ENCODE results near the gene PARD6A. TPM values are rescaled to one million over a fixed set of nuclear protein-coding genes. Genes with fewer than 3 reads are reported as not detected.

Gene PARD6A
- 1.8 TPM for total RNA-seq

GRCh38 chr16:67660564-67661028 is at the start of gene PARD6A:
Gene PARD6A (plus strand): TSS chr16:67660960. CDS start chr16:67661039, 79 bp downstream.
- peak; percentile 82 for ATAC-seq

DNA sequence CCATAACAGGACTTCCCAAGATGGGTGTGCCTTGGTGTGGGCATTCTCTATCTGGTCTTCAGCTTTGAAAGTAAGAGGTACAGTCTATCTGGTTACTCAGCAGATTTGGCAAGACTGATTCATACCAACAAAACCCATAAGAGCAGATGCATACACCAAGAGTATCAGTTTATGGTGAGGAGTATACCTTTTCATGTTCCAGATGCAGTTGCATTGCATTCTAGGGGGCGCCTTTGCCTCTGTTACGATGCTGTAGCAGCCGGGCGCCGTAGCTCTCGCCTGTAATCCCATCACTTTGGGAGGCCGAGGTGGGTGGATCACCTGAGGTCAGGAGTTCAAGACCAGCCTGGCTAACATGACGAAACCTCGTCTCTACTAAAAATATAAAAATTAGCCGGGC is 47.0 kb upstream of the PARD6A start:
- no peak for ATAC-seq

DNA sequence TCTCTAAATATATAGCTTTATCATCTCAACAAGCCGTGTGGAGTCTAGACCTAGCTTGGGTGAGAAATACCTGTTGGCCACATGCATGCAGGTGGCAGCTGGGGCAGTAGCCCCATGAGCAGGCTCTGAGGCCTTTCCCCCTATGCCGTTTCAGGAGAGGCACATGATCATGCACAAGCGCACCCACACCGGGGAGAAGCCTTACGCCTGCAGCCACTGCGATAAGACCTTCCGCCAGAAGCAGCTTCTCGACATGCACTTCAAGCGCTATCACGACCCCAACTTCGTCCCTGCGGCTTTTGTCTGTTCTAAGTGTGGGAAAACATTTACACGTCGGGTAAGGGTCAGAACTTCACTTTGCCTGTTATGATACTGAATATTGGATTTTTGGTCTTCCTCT is 32.5 kb upstream of the PARD6A start:
- no peak for ATAC-seq

DNA sequence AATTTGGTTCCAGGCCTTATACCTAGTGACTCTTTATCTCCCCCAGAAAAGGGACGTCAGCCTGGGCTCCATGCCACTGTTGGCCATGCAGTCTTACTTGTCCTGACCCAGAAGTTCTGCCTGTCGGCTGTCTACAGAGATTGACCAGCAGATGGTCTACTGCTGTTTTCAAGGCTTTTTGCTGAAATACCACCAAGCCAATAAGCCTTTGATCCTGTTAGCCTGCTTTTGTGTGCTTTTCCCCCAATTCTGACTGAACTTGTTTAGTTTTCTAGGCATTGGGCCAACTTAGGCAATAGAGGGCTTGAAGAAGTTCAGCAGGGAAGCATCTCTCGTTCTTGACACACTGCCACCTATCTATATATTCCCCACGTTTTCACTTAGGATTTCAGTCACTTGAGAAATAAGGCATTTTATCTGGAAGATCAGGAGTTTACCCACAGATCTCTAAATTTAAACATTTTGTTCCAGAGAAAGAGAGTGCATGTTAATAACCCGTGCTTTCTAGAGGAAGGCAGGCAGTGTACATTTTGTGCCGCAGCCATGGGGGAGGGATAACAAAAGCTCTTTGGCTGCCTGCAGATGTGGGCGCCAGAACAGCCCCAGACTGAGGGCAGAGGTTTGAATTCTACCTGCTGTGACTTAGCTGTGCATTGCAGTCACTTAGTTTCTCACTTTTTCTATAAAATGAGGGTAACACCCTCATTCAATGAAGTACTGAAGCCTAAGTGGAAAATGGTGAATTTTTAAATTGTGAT is 28.2 kb upstream of the PARD6A start:
- ATAC-seq, result no peak

DNA sequence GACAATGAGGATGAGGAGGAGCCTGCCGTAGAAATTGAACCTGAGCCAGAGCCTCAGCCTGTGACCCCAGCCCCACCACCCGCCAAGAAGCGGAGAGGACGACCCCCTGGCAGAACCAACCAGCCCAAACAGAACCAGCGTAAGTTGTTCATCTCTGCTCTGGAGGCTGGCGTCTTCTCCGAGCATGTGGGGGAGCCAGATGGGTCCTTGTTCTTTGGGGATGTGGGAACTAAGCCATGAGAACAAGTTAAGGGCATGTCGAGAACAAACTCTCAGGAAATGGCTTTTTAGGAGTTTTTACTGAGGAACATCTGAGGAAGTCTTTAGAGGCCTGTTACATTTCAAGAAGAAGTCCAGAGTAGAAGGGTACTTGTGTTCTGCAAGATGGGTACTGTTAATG is 24.0 kb upstream of the PARD6A start:
- ATAC-seq, result no peak

DNA sequence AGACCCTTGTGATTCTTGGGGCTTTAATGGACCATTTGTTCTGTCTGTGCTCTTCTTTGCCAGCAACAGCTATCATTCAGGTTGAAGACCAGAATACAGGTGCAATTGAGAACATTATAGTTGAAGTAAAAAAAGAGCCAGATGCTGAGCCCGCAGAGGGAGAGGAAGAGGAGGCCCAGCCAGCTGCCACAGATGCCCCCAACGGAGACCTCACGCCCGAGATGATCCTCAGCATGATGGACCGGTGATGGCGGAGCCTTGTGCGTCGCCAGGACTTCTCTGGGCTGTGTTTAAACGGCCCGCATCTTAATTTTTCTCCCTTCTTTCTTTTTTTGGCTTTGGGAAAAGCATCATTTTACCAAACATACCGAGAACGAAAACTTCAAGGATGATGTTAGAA is 23.1 kb upstream of the PARD6A start:
- no peak for ATAC-seq

GRCh38 chr16:67641779-67642708 is 18.7 kb upstream of the PARD6A start:
- peak; percentile 71 for ATAC-seq

- no peak for ATAC-seq
These were observed 16.7 kb upstream of the PARD6A start for GRCh38 chr16:67644038-67644437.

DNA sequence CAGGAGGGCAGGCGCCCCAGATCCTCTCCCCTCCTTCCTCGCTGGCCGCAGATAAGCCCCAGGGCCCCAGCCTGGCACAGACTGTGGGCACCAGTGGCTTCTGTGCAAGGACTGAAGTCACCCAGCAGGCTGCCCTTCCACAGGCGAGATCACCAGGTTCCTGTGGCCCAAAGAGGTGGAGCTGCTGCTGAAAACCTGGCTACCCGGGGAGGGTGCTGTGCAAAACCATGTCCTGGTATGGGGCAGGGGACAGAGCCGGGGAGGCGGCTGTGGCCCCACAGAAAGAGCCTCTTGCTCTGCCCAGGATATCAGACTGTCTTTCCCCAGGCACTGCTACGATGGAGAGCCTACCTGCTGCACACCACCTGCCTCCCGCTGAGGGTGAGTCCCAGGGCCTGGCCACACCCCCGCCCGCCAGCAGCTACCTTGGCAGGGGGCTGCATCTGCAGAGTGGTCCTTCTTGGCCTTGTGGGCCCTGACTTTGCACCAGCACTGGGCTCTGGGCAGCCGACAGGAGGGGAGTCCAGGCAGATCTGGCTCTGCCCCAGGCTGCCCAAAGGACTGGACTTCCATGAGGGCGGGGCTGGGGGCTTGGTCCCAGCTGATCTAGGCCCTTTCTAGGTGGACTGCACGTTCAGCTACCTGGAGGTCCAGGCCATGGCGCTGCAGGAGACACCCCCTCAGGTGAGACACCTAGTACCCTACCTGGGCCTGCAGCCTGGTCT is 15.2 kb upstream of the PARD6A start:
- ATAC-seq, result no peak

- ATAC-seq, result peak; percentile 56
These were observed 13.6 kb upstream of the PARD6A start for GRCh38 chr16:67647111-67647651.

DNA sequence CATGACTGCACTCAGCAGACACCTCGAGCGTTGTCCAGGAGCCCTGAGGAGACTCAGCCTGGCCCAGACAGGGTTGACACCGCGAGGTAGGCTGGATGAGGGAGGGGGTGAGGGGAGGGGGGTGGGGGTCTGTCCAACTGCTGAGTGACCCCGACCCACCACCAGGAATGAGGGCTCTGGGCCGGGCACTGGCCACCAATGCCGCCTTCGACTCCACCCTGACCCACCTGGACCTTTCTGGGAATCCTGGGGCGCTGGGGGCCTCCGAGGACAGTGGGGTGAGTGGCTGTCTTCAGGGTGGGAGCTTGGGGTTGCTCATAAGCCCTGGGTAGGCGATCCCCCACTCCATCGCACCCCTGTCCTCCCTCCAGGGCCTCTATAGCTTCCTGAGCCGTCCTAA is 13.1 kb upstream of the PARD6A start:
- no peak for ATAC-seq

DNA sequence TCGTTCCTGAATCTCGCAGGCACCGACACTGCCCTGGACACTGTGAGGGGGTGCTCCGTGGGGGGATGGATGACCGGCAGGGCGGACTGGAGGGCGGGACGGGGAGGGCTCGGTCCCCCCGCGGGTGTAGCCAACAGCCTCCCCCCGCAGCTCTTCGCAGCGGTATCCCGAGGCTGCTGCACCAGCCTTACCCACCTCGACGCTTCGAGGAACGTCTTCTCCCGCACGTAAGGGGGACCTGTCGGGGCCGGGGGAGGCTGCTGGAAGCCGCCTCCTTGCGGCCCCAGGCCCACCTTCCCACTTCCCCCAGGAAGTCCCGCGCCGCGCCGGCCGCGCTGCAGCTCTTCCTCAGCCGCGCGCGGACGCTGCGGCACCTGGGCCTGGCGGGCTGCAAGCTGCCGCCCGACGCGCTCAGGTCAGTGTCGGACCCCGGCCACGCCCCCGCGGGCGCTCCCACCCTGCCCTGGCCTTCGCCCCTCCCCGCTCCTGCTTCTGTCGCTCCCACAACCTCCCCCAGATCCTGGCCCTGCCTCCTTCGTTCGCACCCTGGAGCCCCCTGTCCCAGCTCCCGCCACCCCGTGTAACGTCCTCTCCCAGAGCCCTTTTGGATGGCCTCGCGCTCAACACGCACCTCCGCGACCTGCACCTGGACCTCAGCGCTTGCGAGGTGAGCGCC is 12.5 kb upstream of the PARD6A start:
- ATAC-seq, result no peak

DNA sequence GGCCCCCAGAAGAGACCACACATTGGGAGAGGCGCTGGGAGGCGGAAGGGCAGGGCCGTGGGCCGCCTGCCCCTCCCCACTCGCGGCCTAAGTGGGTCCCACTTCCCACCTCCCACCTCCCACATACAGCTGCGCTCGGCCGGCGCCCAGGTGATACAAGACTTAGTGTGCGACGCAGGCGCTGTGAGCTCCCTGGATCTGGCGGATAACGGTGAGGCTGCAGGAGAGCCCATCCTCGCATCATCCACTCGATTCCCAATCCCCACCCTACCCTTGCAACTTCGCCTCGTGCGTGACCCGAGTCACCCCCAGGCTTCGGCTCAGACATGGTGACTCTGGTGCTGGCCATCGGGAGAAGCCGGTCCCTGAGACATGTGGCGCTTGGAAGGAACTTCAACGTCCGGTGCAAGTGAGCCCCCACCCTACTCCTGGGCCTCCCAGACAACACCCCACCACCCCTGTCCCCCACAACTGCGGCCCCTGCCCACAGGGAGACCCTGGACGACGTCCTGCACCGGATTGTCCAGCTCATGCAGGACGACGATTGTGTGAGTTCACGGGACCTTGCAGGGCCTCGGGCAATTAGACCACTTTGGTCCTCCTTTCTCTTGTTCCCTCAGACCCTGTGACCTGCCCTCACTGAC is 11.9 kb upstream of the PARD6A start:
- no peak for ATAC-seq

DNA sequence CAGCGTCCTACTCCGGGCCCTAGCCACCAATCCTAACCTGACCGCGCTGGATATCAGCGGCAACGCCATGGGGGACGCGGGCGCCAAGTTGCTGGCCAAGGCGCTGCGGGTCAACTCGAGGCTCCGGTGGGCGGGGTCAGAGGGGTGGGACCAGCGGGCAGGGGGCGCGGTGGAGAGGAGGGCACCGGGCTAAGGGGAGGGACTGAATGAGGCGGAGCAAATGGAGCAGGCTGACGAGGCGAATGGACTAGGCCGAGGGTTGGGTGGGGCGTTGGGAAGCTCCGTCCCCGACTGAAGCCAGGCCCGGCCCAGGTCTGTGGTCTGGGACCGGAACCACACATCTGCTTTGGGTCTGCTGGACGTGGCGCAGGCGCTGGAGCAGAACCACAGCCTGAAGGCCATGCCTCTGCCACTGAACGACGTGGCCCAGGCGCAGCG is 11.2 kb upstream of the PARD6A start:
- ATAC-seq, result peak; percentile 21

DNA sequence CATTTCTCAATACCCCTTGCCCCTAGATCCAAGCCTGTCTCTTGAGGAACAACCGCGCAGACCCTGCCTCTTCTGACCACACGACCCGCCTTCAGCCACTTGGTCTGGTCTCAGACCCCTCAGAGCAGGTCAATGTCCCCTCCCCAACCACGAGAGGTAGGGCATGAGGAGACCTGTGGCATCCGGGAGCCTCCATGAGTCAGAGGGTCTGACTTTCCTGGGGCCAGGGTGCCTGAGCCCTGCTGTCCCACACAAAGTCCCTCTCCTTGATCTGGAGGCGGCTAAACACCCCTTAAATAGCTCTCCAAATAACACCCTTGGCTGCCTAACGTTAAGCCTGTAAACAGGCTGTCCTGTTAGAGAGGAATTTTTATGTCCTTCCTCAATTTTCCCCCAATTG is 10.7 kb upstream of the PARD6A start:
- no peak for ATAC-seq

- no peak for ATAC-seq
These were observed 9.7 kb upstream of the PARD6A start for GRCh38 chr16:67651039-67651438.

DNA sequence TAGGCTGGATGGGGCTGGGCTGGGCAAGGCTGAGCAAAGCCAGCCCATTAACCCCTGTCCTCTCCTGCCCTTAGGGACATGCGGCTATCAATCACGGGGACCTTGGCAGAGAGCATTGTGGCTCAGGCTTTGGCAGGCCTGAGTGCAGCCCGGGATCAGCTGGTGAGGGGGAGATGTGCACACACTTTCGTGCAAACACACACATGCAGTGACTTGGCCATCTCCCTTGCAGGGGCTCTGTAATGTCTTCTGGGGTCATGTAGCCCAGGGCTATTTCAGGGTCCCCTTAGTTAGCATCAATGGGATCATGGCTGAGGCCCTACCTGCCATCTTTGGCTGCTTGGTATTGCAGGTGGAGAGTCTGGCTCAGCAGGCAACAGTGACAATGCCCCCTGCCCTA is 8.9 kb upstream of the PARD6A start:
- no peak for ATAC-seq

GRCh38 chr16:67652578-67653127 is 8.1 kb upstream of the PARD6A start:
- peak; percentile 48 for ATAC-seq

DNA sequence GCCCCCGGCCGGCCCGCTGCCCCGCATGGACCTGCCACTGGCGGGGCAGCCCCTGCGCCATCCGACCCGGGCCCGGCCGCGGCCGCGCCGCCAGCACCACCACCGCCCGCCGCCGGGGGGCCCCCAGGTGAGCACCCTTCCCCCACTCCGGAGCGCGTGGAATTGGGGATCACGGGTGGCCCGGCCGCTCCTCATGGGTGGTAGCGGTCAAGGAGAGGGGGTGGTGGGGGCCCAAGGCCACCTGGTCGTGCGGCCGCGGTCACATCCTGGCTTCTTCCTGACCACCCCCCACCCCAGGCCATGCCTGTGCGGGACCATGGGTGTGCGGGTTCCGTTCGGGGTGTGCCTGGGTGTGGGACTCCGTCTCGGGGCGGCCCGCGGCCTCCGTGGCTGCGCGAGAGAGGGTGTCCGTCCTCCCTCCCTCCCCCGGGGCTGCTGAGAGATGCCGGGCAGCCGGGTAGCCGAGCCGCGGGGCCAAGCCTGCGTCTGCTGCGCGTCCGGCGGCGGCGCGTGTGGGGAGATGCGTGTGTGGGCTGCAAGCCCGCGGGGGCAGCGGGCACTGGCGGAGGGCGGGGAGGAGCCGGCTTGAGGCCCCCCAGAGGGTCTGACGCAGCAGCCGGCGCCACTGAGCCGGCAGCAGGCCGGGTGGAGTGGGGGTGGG is 7.5 kb upstream of the PARD6A start:
- no peak for ATAC-seq

DNA sequence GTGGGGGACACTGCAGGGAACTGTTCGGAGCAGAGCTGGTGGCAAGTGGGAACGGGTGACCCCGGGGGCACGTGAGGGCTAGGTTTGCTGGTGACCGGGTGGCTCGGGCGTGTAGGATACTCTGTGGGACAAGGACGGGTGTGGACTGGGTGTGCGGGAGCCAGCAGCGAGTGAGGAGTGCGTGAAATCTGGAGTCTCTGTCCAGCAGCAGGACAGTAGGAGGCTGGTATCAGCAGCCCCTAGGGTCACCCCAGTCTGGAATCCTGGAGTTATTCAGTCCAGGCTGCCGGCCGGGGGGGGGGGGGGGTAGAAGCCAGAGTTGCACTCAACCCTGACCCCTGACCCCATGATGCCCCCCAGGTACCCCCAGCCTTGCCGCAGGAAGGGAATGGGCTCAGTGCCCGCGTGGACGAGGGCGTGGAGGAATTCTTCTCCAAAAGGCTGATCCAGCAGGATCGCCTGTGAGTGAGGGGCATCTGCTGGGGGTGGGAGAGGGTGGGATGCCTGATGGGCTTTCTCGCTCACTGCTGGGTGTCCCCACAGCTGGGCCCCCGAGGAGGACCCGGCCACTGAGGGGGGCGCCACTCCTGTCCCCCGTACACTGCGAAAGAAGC is 6.9 kb upstream of the PARD6A start:
- no peak for ATAC-seq

Measured in esophagus mucosa (tissue), 1 donor.